Trophoblast cell (in vitro differentiated cells and primary cell): Measurements from ENCODE around the gene TCF12.

Experiments used
- DNase-seq, 2 donors: peaks; one replicate each; pipeline ENCODE4 v3.0.0-alpha.2; 2016
- H2AFZ ChIP-seq: 2 replicates; pipeline ENCODE4 v1.6.1; 2013; ENCODE audit warnings: low read length, moderate library complexity, mild to moderate bottlenecking; ENCODE audit not compliant: insufficient read depth, poor library complexity
- H2AK5ac ChIP-seq: 2 replicates; pipeline ENCODE4 v1.6.1; 2013; ENCODE audit warnings: mild to moderate bottlenecking, low read length
- H2BK120ac ChIP-seq: 2 replicates; pipeline ENCODE4 v1.6.1; 2013; ENCODE audit warnings: low read length, mild to moderate bottlenecking, moderate library complexity; ENCODE audit not compliant: insufficient read depth, poor library complexity
- H2BK12ac ChIP-seq: 2 replicates; pipeline ENCODE4 v1.6.1; 2013; ENCODE audit warnings: mild to moderate bottlenecking, low read length, moderate library complexity
- H2BK5ac ChIP-seq: 2 replicates; pipeline ENCODE4 v1.6.1; 2013; ENCODE audit warnings: low read length, low read depth, moderate library complexity, mild to moderate bottlenecking; ENCODE audit not compliant: poor library complexity
- H3K14ac ChIP-seq: 2 replicates; pipeline ENCODE4 v1.6.1; 2013; ENCODE audit warnings: mild to moderate bottlenecking, low read length
- H3K18ac ChIP-seq: 2 replicates; pipeline ENCODE4 v1.6.1; 2013; ENCODE audit warnings: mild to moderate bottlenecking, low read length
- H3K23ac ChIP-seq: 2 replicates; pipeline ENCODE4 v1.6.1; 2013; ENCODE audit warnings: low read length
- H3K27ac ChIP-seq: 2 replicates; pipeline ENCODE4 v1.5.1; 2013; ENCODE audit warnings: low read depth, mild to moderate bottlenecking, inconsistent platforms, low read length, moderate library complexity
- H3K27me3 ChIP-seq: 2 replicates; pipeline ENCODE4 v1.6.1; 2013; ENCODE audit warnings: inconsistent platforms, mild to moderate bottlenecking, low read length, moderate library complexity; ENCODE audit not compliant: insufficient read depth
- H3K36me3 ChIP-seq, 2 experiments: 1 replicate in 1 of 2; 2 replicates in 1 of 2; pipeline ENCODE4 v1.6.1; 2013; ENCODE audit warnings: low read length in 2 of 2, mild to moderate bottlenecking in 2 of 2, moderate library complexity in 1 of 2; ENCODE audit not compliant: insufficient read depth in 2 of 2, control insufficient read depth in 1 of 2
- H3K4ac ChIP-seq: 2 replicates; pipeline ENCODE4 v1.6.1; 2013; ENCODE audit warnings: low read depth, mild to moderate bottlenecking, low read length, moderate library complexity
- H3K4me1 ChIP-seq, 2 experiments: 1 replicate in 1 of 2; 2 replicates in 1 of 2; pipeline ENCODE4 v1.6.1; 2013; ENCODE audit warnings: low read length in 2 of 2, mild to moderate bottlenecking in 2 of 2, moderate library complexity in 1 of 2; ENCODE audit not compliant: insufficient read depth in 2 of 2, control insufficient read depth in 1 of 2
- H3K4me2 ChIP-seq: 2 replicates; pipeline ENCODE4 v1.6.1; 2013; ENCODE audit warnings: inconsistent platforms, mild to moderate bottlenecking, low read length, moderate library complexity
- H3K4me3 ChIP-seq: 2 replicates; pipeline ENCODE4 v1.5.1; 2013; ENCODE audit warnings: mild to moderate bottlenecking, low read depth, low read length, inconsistent platforms
- H3K79me1 ChIP-seq: one replicate; pipeline ENCODE4 v1.6.1; 2013; ENCODE audit warnings: low read length
- H3K79me2 ChIP-seq: 2 replicates; pipeline ENCODE4 v1.6.1; 2013; ENCODE audit warnings: low read length, mild to moderate bottlenecking; ENCODE audit not compliant: control insufficient read depth, insufficient read depth, poor library complexity
- H3K9ac ChIP-seq: 2 replicates; pipeline ENCODE4 v1.6.1; 2013; ENCODE audit warnings: mild to moderate bottlenecking, low read length
- H3K9me3 ChIP-seq: 2 replicates; pipeline ENCODE4 v1.6.1; 2013; ENCODE audit warnings: low read depth, mild to moderate bottlenecking, control low read depth, inconsistent platforms, low read length; ENCODE audit not compliant: insufficient read depth
- H4K12ac ChIP-seq: 2 replicates; pipeline ENCODE4 v1.6.1; 2013; ENCODE audit warnings: low read depth, mild to moderate bottlenecking, low read length, moderate library complexity
- H4K8ac ChIP-seq: 2 replicates; pipeline ENCODE4 v1.6.1; 2013; ENCODE audit warnings: low read depth, mild to moderate bottlenecking, low read length, moderate library complexity
- H4K91ac ChIP-seq: one replicate; pipeline ENCODE4 v1.6.1; 2013; ENCODE audit warnings: low read depth, mild to moderate bottlenecking, low read length, moderate library complexity
- WGBS: extraction: QIAGEN DNeasy Blood & Tissue Kit; methylation state at CpG from one replicate; pipeline ENCODE4 v1.1.7; 2013; ENCODE audit warnings: missing lambda C conversion rate; ENCODE audit not compliant: insufficient read length, insufficient coverage; ENCODE audit errors: extremely low coverage; 5-methylcytosine and 5-hydroxymethylcytosine counted together

The TCF12 gene

DNA sequence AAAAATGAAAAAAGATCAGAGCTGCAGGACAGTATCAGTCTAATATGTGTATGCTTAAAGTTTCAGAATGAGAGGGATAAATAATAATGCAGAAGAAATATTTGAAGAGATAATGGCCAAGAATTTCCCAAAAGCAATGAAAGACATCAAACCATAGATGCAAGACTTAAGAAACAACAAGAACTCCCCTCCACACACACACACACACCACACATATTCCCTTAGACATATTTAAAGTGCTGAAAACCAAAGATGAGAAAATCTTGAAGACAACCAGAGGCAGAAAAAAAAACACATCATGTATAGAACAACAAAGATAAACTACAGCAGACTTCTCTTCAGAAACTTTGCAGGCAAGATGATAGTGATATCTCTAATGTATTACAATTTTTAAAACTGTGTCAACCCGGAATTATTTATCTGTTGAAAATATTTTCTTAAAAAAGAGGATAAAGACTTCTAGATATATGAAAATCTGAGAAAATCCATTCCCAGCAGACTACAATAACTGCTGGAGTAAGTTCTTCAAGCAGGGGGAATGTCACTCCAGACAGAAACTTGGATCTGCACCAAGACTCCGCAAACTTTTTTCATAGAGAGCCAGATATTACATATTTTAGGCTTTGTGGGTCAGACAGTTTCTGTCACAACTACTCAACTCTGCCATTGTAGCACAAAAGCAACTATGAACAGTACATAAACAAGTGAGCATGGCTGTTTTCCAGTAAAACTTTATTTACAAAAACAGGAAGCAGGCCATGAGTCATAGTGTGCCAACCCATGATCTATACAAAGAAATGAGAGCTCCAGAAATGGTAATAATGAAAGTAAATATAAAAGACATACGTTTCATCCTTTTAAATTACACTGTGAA lies 234.5 kb downstream of the TCF12 start:
- no CpG with 5 or more reads among the region's 3 CpGs for WGBS
- H4K91ac ChIP-seq: no peak overlapping the region
- no peak overlapping the region for H3K4me2 ChIP-seq

DNA sequence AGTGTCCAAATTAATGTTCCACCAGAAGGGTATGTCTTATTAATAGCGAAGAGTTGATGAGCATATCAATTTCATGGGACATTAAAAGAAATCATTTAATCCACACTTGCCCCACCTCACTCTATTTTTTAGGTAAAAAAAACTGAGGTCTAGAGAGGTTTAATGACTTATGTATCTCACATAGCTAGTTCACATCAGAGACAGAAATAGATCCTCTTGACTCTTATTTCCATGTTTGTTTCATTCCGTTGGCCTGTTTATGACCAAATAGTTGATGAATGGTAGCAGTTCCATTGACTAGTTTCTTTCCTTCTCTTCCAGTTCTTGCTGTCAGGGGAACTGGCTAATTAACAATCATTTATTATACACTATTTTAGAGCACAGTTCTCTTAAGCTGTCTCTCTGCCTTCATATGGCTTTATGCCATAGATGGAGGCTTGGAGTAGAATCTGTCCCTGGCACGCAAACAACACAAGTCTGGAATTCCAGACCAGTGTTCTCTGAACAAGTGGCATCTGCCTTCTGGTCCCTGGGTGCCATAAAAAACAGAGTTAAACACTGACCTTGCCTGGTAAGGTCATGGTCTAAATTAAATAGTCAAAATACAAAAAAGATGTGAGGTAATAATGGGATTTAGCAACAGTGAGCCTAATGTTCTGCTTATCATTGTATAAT lies 237.9 kb downstream of the TCF12 start:
- no peak for DNase-seq
- H4K8ac ChIP-seq: no peak overlapping the region
- no peak overlapping the region for H3K4me3 ChIP-seq
- no peak overlapping the region for H2BK5ac ChIP-seq
- H4K91ac ChIP-seq: no peak overlapping the region
- peaks cover 3% of the 10 kb centered on the region for H3K9me3 ChIP-seq
- H2BK12ac ChIP-seq: no peak overlapping the region
- peaks cover 4 to 5% of the 10 kb centered on the region in 2 experiments for H3K36me3 ChIP-seq
- no peak overlapping the region for H3K4me2 ChIP-seq
- H4K12ac ChIP-seq: no peak overlapping the region
- H3K14ac ChIP-seq: no peak overlapping the region
- no peak overlapping the region for H3K27ac ChIP-seq
- no peaks in the 10 kb centered on the region for H3K79me1 ChIP-seq
- H3K79me2 ChIP-seq: no peaks in the 10 kb centered on the region
- H3K4ac ChIP-seq: no peak overlapping the region
- H3K27me3 ChIP-seq: no peaks in the 10 kb centered on the region
- H2BK120ac ChIP-seq: no peak overlapping the region
- no peaks in the 10 kb centered on the region for H3K4me1 ChIP-seq
- no peak overlapping the region for H2AK5ac ChIP-seq
- H3K18ac ChIP-seq: no peak overlapping the region
- no peak overlapping the region for H3K23ac ChIP-seq
- WGBS: no CpG with 5 or more reads among the region's 3 CpGs
- H2AFZ ChIP-seq: no peak overlapping the region
- no peak overlapping the region for H3K9ac ChIP-seq

More for the DNA sequence above, 234.5 kb downstream of the TCF12 start:
- no peak for DNase-seq
- Histone ChIP-seq H3K14ac (no peak overlapping the region), H3K9ac (no peak overlapping the region), H3K4me1 (no peaks in the 10 kb centered on the region), H2AK5ac (no peak overlapping the region), H3K79me2 (no peaks in the 10 kb centered on the region), H3K23ac (no peak overlapping the region), H3K27ac (no peak overlapping the region), H4K12ac (no peak overlapping the region), H3K4me3 (no peak overlapping the region), H2BK12ac (no peak overlapping the region), H3K36me3 (peaks cover 4 to 7% of the 10 kb centered on the region in 2 experiments), H2BK5ac (no peak overlapping the region), H2BK120ac (no peak overlapping the region), H4K8ac (no peak overlapping the region), H3K9me3 (peaks cover 3% of the 10 kb centered on the region), H2AFZ (no peak overlapping the region), H3K4ac (no peak overlapping the region), H3K79me1 (no peaks in the 10 kb centered on the region), H3K18ac (no peak overlapping the region), H3K27me3 (no peaks in the 10 kb centered on the region)

DNA sequence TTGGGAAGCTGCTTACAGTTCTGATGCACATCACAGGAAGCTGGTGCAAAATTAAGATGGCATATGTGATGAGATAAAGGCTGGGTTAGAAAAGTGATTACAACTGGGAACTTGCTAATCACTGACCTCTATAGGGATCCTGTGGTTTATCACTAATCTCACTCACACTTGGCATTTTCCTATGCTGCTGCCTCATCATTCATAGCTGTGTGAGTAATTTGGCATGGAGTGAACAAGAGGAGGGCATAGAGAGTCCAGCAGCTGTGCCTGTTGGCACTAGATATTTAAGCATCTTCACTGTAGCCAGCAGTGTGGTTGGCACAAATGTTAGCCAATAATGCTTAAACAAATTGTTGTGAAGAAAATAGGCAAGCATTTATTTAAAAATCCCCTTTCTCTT lies 240.1 kb downstream of the TCF12 start:
- Histone ChIP-seq H3K4me2 (no peak overlapping the region), H3K79me2 (no peaks in the 10 kb centered on the region), H2BK5ac (no peak overlapping the region), H3K4me1 (no peaks in the 10 kb centered on the region), H3K4ac (no peak overlapping the region), H4K8ac (no peak overlapping the region), H3K4me3 (no peak overlapping the region), H3K36me3 (no peaks in the 10 kb centered on the region), H3K27me3 (no peaks in the 10 kb centered on the region), H3K14ac (no peak overlapping the region), H3K18ac (no peak overlapping the region), H2BK120ac (no peak overlapping the region), H3K23ac (no peak overlapping the region), H4K12ac (no peak overlapping the region), H3K9ac (no peak overlapping the region), H4K91ac (no peak overlapping the region), H3K9me3 (no peaks in the 10 kb centered on the region), H3K79me1 (no peaks in the 10 kb centered on the region), H2AK5ac (no peak overlapping the region), H2BK12ac (no peak overlapping the region), H3K27ac (no peak overlapping the region), H2AFZ (no peak overlapping the region)
- DNase-seq: no peak

DNA sequence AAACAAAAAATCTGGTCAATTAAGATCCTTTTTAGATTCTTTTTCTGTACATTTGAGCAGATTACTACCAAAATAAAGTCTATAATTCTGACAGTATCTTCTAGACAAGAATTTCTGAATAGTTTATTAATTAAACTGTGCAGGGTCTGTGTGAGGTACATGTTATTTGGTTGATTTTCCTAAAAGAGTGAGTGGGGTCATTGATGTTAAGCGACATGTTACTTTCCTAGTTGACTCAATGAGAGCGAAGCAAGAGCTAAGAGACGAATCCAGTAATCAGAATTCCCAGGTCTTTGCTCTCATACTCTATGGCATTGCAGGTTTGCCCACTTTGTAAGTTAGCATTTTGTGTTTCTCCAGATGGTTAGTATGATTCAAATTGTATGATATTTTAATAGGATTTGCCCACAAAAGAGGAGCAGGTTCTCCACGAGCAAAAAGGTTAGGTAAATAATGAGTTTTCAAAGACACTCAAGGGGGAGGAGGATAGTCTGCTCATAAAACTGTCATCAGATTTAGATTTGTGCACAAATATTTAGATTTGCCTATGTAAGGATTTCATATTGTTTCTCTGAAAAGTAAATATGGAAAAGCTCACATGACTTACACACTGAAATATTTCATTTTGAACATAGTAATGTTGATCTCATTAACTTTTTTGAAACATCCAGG lies 240.7 kb downstream of the TCF12 start:
- Histone ChIP-seq H4K12ac (no peak overlapping the region), H3K79me2 (no peaks in the 10 kb centered on the region), H2AK5ac (no peak overlapping the region), H3K18ac (no peak overlapping the region), H3K4ac (no peak overlapping the region), H3K36me3 (no peaks in the 10 kb centered on the region), H3K14ac (no peak overlapping the region), H3K27me3 (no peaks in the 10 kb centered on the region), H3K27ac (no peak overlapping the region), H3K4me2 (no peak overlapping the region), H3K79me1 (no peaks in the 10 kb centered on the region), H2BK12ac (no peak overlapping the region), H2AFZ (no peak overlapping the region), H4K8ac (no peak overlapping the region), H3K9ac (no peak overlapping the region), H2BK5ac (no peak overlapping the region), H3K9me3 (no peaks in the 10 kb centered on the region), H4K91ac (no peak overlapping the region), H3K4me1 (no peaks in the 10 kb centered on the region), H2BK120ac (no peak overlapping the region), H3K4me3 (no peak overlapping the region), H3K23ac (no peak overlapping the region)
- no CpG with 5 or more reads among the region's 4 CpGs for WGBS
- no peak for DNase-seq
